WERI-Rb-1 (cell line): ENCODE measurements around the gene WNT9A.

Experiments used
- DNase-seq: peaks from one replicate; pipeline ENCODE4 v3.0.0-alpha.2; 2020
- H3K27ac ChIP-seq: fragments of 250-450 bp; sonication (Bioruptor Pico); 2 replicates; pipeline ENCODE4 v1.5.1; 2020; ENCODE audit warnings: mild to moderate bottlenecking, moderate library complexity
- H3K27me3 ChIP-seq: fragments of 250-450 bp; sonication (Bioruptor Pico); 2 replicates; pipeline ENCODE4 v1.5.1; 2021; ENCODE audit warnings: mild to moderate bottlenecking, low read depth, moderate library complexity; ENCODE audit not compliant: insufficient read depth, severe bottlenecking
- H3K36me3 ChIP-seq: fragments of 250-450 bp; sonication (Bioruptor Pico); 2 replicates; pipeline ENCODE4 v1.5.1; 2020; ENCODE audit warnings: mild to moderate bottlenecking, moderate library complexity
- H3K4me3 ChIP-seq: 2 replicates; pipeline ENCODE4 v1.5.1; 2011; ENCODE audit warnings: low read depth, mild to moderate bottlenecking, control low read depth, low read length
- H3K9me3 ChIP-seq: fragments of 250-450 bp; sonication (Bioruptor Pico); 2 replicates; pipeline ENCODE4 v1.5.1; 2021; ENCODE audit warnings: mild to moderate bottlenecking, moderate library complexity; ENCODE audit not compliant: severe bottlenecking
- TF ChIP-seq, protein P1 (sequence below): IDR thresholded peaks from 2 replicates; pipeline ENCODE4 v1.5.1; 2011; ENCODE audit warnings: low read depth, mild to moderate bottlenecking, control low read depth, inconsistent platforms, low read length

WNT9A gene

DNA sequence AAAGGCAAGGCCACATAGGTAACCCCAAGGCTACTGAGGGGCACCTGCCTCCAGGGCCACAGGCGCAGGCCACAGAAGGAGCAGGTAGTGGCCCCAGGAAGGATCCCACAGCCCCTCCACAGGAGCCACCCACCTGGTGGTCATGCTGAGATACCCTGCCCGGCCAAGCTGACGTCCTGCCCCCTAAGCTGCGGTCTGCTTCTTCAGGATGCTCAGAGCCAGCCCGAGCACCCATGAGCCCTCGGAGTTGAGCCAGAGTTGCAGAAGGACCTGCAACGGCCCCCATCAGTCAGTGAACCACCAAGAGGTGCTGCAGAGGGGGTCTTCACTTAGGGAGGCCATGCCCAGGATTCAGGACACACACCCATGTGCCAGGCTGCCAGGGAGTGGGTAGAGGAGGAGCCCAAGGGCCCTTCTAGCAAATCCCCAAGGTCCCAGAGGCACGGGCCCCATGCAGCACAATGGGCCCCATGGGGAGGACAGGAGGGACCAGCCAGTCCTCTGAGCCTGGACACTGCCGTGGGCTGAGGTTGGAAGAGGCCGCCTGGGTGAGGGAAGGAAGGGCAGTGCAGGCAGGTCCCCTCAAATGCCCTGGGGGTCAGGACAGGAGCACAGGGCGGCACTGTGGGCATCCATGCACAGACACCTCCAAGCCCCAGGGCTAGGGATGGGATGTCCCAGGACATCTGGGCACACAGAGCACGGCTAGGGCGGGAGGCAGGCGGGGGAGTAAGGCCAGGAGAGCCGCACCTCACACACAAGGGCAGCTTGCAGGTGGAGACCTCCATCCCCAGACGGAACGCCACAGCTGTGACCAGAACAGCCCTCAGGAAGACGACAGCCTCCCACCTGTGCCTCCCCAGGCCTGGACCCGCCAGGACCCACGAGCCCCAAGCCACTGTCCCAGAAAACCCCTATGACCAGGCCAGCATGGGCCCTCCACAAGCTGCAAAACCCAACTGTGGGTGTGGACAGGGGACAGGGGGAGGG, 20.5 kb downstream of the WNT9A start:
- Histone ChIP-seq H3K4me3 (no peak overlapping the region), H3K9me3 (no peaks in the 10 kb centered on the region), H3K36me3 (no peaks in the 10 kb centered on the region), H3K27me3 (no peaks in the 10 kb centered on the region), H3K27ac (no peak overlapping the region)
- DNase-seq: no peak
- TF ChIP-seq, protein P1, sequence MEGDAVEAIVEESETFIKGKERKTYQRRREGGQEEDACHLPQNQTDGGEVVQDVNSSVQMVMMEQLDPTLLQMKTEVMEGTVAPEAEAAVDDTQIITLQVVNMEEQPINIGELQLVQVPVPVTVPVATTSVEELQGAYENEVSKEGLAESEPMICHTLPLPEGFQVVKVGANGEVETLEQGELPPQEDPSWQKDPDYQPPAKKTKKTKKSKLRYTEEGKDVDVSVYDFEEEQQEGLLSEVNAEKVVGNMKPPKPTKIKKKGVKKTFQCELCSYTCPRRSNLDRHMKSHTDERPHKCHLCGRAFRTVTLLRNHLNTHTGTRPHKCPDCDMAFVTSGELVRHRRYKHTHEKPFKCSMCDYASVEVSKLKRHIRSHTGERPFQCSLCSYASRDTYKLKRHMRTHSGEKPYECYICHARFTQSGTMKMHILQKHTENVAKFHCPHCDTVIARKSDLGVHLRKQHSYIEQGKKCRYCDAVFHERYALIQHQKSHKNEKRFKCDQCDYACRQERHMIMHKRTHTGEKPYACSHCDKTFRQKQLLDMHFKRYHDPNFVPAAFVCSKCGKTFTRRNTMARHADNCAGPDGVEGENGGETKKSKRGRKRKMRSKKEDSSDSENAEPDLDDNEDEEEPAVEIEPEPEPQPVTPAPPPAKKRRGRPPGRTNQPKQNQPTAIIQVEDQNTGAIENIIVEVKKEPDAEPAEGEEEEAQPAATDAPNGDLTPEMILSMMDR: no peak

DNA sequence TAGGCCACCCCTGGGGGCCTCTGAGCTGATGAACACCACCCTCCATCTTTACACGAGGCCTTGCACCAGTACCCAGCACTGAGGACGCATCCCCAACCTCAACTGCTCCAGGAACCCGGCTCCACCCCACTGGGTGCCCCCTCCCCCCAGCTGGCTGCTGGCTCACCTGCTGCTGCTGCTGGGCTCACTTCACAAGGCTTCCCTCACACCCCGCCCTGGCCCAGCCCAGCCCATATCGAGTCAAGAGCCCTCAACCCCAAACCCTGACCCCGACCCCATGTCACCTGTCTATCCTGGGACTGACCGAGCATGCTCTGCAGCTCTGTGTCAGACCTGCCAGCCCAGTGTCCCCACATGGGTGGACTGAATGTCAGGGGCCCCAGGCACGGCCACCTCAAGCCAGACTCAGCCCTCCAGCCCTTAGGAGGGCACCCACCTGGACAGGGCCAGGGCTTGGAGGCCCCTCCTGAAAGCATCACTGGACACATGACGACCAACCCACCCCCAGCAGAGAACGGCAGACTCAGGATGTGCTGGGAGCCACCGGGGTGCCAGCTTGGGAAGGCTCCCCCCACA, 21.4 kb downstream of the WNT9A start:
- Histone ChIP-seq H3K27me3 (no peaks in the 10 kb centered on the region), H3K27ac (no peak overlapping the region), H3K4me3 (no peak overlapping the region), H3K9me3 (no peaks in the 10 kb centered on the region), H3K36me3 (no peaks in the 10 kb centered on the region)
- DNase-seq: no peak
- TF ChIP-seq, protein P1: no peak

GRCh38 chr1:227925582-227926198, 22.0 kb downstream of the WNT9A start:
- Histone ChIP-seq H3K27ac (no peak overlapping the region), H3K9me3 (no peaks in the 10 kb centered on the region), H3K36me3 (no peaks in the 10 kb centered on the region), H3K27me3 (no peaks in the 10 kb centered on the region), H3K4me3 (no peak overlapping the region)
- no peak for DNase-seq
- TF ChIP-seq, protein P1: no peak

- no peak for DNase-seq
- Histone ChIP-seq H3K27me3 (no peaks in the 10 kb centered on the region), H3K9me3 (no peaks in the 10 kb centered on the region), H3K27ac (no peak overlapping the region), H3K36me3 (no peaks in the 10 kb centered on the region), H3K4me3 (no peak overlapping the region)
- TF ChIP-seq, protein P1: no peak
Measured at GRCh38 chr1:227924833-227925574, 22.7 kb downstream of the WNT9A start.

DNA sequence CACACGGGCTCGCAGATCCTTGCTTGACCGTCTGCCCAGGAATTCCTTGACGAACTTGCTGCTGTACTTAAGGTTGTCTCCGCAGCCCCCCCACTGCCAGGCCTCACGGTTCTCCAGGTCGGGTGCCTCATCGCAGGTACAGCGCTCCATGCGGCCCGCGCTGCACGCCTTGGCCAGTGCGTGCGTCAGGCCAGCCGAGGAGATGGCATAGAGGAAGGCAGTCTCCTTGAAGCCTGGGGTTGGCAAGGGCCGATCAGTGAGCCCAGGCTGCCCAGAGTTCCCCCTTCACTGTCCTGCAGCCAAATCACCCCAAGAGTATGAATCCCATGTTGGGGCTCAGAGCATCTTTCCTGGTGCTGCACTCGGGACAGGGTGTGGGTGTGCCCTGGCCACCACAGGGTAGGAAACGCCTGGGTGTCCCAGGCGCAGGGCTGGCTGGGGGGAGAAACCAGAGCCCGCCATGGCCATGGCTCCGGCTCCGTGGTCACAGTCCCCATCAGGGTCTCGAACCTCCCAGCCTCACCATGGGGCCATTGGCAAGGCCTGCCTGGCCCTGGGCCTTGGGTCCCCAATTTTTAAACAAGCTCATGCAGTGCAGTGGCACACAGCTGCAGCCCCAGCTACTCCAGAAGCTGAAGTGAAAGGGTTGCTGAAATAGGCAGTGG, 23.4 kb downstream of the WNT9A start:
- no peak overlapping the region for H3K27ac ChIP-seq
- TF ChIP-seq, protein P1: no peak
- H3K9me3 ChIP-seq: no peaks in the 10 kb centered on the region
- no peaks in the 10 kb centered on the region for H3K27me3 ChIP-seq
- no peak for DNase-seq
- no peaks in the 10 kb centered on the region for H3K36me3 ChIP-seq
- H3K4me3 ChIP-seq: no peak overlapping the region
